Spleen (tissue), 7 donors: ENCODE data around the gene DRC3.

Experiments used
- CTCF ChIP-seq, 11 experiments: fragments of 200-600 bp in 7 of 11; fragments of 450-650 bp in 4 of 11; sonication (generic) in 4 of 11; IDR thresholded peaks in 8 of 11; conservative IDR thresholded peaks in 3 of 11; 1 replicate in 7 of 11; 2 replicates in 4 of 11; pipeline versions ENCODE4 v1.4.0 to v1.8.0; 2016 to 2021; ENCODE audit warnings: antibody characterized with exemption in 11 of 11, inconsistent platforms in 4 of 11, mild to moderate bottlenecking in 1 of 11
- POLR2AphosphoS5 ChIP-seq, 3 donors: sonication (generic); formaldehyde crosslinking; IDR thresholded peaks; one replicate each; pipeline ENCODE4 v1.5.1; 2017; ENCODE audit warnings: antibody characterized with exemption in 3 of 3
- donor health status: DM: no; HTN: no; CAD: no; lungs with moderate emphysema.
- donor health status: DM: no; HTN: no; CAD: no.
- donor health status: DM: no; HTN: no; CAD: no.

DNA sequence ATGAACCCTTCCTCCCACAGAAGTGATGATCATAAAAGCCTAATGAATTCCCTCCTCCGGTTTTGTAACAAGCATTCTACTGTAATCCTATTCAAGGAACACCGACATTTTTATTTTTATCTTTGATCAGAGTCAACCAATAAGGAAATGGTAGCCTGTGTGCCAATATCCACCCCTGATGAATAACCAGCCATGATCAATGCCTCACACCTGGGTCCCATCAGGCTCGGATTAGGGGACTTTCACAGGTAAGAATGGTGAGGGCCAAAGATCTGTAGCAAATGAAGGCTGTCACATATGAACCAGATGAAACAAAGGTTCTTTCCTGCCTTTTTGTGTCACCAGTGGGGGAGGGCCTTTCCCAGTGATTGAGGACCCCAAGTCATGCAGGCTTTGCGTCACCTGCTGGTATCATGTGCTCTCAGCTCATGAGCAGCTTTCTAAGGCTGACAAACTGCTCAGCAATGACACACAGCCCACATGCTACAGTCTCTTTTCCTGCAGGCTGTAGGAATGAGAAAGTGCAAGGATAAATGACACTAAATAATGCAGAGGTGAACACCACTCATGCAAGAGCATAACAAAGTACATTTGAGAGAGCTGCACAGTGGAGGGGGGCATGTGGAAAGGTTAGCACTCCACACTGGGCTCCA, 35.3 kb upstream of the DRC3 start:
- TF ChIP-seq CTCF (IDR thresholded peaks at IDR 0.05 in 8 of 11, conservative IDR thresholded peaks at IDR 0.05 in 3 of 11) (no peak), POLR2AphosphoS5 (IDR thresholded peaks at IDR 0.05) (no peak)
